Vagina (tissue), 2 donors: ENCODE results near the gene LAMC3.

ENCODE experiments used
- CTCF ChIP-seq, 3 experiments: fragments of 450-650 bp in 2 of 3; fragments of 200-600 bp in 1 of 3; sonication (generic) in 1 of 3; IDR thresholded peaks; one replicate each; pipeline ENCODE4 v1.5.1; 2017 to 2019; ENCODE audit warnings: antibody characterized with exemption in 3 of 3, mild to moderate bottlenecking in 2 of 3, moderate library complexity in 2 of 3
- POLR2AphosphoS5 ChIP-seq, 2 donors: sonication (generic); formaldehyde crosslinking; IDR thresholded peaks; one replicate each; pipeline ENCODE4 v1.9.0; 2017; ENCODE audit warnings: antibody characterized with exemption in 2 of 2, mild to moderate bottlenecking in 2 of 2, low read depth in 1 of 2; ENCODE audit not compliant: insufficient read depth in 1 of 2

GRCh38 chr9:131120620-131121228 lies 111.8 kb downstream of the LAMC3 start:
- no peak for TF ChIP-seq CTCF (IDR thresholded peaks at IDR 0.05)
- TF ChIP-seq POLR2AphosphoS5 (IDR thresholded peaks at IDR 0.05; ENCODE audit: insufficient read depth in 1 of 2, low read depth in 1 of 2) = no peak
